HT1080 (cell line): ENCODE results near the gene AVEN. TPM values are rescaled to one million over a fixed set of nuclear protein-coding genes. Genes with fewer than 3 reads are reported as not detected.
"Not testable (repeated sequence)": the region's sequence is repeated elsewhere in the genome, so short reads cannot be mapped to it uniquely, and the experiment has no call there.

Experiments
- DNase-seq: peaks from one replicate; pipeline ENCODE4 v3.0.0-alpha.2; 2015; ENCODE audit warnings: low read depth
- total RNA-seq: library from RNA; depleted of rRNA; stranded (reverse); fragments of >200 nt; shearing (Covaris generic); gene quantifications from 2 replicates; pipeline ENCODE4 v1.2.3, GENCODE V29; 2014; rRNA removed

AVEN gene
- total RNA-seq, 1 experiment from 2014 or later: 14.0 TPM

DNA sequence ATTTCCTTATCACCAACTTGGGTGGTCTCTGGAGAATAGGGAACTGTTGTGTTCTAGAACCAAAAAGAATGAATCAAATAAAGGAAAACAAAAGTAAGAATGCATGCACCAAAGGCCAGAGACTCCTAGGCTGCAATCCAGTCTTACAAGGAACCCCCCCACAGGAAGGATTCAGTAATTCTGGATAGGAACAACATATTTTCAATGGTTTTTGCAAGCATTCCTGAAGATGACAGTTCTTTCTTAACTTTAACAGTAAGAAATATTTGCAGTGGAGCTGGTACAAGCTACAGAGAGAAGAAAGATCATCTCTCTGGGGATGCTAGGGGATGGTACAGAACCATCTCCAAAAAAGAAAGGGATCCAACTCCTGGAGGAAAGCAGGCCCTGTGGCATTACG, 186.9 kb downstream of the AVEN start:
- no peak for DNase-seq

DNA sequence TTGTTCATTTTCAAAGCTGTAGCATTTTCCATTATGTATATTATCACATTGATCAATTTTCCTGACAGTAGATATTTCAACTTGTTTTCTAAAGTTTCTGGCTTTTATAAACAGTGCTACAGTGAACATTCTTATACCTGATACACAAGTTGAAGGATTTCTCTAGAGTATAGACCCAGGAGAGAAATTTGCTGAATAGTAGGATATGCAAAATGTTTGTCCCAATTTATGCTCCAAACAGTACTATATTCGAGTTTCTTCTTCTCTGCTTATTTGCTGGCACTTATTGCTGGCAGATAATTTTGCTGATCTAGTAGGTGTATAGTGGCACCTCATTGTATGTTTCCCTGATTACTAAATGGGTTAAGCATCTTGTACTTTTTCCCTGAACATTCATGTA, 187.9 kb downstream of the AVEN start:
- DNase-seq: no peak

DNA sequence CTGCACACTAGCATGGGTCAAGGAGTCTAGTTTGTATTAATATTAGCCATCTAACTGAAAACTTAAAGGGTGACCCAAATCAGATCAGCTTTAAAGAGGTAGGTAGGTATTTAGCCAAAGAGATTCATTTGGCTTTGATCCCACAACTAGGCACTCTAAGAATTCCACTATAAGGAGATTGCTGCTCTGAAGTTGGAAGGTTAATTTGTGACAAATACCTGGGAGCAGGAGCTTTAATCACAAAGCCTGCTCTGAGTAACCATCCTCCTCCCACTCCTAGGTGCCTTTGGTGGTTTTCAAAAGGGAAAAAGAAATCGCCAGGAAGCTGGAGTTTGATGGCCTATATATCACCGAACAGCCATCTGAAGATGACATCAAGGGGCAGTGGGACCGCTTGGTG, 191.0 kb downstream of the AVEN start:
- DNase-seq: no peak

DNA sequence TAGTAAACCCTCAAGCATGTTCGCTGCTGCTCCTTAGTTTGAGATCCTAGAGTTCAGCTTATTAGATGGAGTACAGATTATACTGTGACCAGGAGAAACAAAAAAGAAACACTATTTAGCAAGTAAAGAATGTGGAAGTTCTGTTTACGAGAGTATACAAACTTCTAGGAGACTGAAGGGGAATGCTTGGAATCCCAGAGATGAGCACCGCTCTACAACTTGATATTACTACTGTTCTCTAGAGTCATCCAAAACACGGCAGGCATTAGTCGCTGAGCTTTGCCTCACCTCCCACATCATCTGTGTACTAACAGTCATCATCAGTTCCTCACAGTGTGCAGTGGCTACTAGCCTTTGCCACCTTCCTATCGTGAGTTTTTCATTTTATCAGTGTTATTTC, 192.1 kb downstream of the AVEN start:
- no peak for DNase-seq

DNA sequence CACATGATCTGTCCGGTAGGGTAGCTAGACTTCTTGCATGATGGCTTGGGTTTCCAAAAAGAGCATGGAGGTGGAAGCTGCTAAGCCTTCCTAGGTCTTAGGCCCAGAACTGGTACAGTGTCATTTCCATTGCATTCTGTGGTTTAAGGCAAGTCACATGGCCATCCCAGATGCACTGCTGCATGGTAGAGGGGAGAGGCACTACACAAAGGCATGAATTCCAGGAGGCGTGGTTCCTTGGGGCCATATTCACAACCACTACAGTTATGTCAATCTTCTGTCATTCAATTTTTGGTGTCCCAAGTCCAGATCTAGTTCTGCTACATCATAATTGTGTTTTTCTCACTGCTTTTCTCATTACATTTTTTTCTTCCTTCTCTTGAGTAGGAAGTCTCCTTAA, 192.9 kb downstream of the AVEN start:
- DNase-seq: no peak

DNA sequence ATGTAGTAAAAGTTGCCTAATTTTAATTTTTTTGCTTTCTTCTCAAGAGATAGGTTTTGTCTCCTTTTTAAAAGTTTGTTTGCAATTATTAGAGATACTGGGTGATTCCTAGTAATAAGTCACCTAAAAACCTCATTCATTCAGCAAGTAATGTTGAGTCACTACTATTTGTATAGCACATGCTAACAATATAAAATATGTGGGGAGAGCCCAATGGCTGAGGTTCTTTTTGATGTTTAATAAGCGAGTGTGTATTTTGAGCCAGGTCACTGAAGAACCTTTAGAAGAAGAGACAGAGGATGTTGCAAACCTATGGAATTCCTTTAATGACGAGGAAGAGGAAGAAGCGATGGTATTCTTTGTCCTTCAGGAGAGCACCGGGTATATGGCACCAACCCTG, 194.4 kb downstream of the AVEN start:
- no peak for DNase-seq

DNA sequence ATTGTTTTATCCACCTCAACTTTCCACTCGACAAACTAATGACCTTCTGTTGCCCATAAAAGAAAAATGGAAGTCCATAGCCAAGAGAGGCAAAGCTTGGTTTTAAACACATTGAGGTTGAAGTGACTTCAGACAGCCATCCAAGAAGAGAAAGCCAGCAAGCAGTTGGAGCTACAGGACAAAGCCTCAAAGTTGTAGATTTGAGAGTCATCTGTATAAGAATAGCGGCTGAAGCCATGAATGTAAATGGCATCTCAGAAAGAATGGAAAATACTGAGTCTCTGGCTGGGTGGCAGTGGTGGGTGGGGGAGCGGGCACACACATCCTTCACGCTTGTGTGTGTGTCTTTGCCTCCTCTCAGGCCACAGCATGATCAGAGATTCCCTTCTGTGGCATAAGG, 194.8 kb downstream of the AVEN start:
- no peak for DNase-seq

DNA sequence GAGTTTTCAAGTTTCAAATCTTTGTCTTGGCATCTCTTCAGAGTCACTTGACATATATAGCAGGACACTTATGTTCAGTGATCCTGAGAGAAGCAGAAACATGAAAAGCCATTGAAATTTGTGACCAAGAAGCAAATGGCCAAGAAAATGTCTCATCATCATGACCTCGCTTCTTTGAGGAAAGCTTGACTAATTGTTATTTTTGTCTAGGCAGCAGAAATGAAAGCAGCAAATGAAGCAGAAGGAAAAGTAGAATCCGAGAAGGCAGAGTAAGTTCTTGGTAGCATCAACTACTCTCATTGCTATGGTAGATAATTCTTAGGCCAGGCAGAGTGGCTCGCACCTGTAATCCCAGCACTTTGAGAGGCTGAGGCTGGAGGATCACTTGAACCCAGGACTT, 198.4 kb downstream of the AVEN start:
- DNase-seq: no peak

DNA sequence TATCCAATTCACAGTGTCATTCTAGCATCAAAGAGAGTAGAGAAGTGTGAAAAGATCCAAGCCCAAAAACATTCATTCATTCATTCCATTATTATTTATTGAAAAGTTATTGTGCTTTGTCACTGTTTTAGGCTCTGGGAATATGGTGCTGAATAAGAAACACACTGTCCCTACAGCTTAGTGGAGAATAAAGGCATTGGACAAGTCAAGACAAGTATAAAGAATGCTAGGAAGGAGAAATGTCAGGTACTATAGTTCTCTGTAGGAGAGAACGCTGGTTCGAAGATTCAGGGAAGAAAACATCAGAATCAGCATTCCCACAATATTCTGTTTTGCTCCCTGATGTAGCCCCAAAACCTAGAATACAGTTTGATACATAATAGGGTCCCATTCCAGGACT, 199.5 kb downstream of the AVEN start:
- no peak for DNase-seq

DNA sequence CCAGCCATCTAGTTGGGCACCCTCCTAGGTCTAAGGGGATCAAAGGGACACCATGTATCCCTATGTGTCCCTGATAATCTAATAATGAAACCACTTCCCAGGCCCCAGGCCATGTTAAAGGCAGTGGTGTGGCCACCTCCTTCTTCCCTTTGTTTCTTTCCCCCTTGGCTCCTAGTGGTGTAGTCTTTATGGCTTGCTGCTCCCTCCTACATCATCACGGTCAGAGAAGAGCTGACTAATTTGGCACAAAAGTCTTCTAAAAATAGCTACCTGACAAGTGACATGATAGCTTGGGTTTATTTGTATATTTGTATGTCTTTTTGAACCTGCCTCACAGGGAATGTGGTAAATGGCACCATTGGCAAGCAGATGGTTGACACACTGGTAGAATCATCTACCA, 201.7 kb downstream of the AVEN start:
- no peak for DNase-seq

DNA sequence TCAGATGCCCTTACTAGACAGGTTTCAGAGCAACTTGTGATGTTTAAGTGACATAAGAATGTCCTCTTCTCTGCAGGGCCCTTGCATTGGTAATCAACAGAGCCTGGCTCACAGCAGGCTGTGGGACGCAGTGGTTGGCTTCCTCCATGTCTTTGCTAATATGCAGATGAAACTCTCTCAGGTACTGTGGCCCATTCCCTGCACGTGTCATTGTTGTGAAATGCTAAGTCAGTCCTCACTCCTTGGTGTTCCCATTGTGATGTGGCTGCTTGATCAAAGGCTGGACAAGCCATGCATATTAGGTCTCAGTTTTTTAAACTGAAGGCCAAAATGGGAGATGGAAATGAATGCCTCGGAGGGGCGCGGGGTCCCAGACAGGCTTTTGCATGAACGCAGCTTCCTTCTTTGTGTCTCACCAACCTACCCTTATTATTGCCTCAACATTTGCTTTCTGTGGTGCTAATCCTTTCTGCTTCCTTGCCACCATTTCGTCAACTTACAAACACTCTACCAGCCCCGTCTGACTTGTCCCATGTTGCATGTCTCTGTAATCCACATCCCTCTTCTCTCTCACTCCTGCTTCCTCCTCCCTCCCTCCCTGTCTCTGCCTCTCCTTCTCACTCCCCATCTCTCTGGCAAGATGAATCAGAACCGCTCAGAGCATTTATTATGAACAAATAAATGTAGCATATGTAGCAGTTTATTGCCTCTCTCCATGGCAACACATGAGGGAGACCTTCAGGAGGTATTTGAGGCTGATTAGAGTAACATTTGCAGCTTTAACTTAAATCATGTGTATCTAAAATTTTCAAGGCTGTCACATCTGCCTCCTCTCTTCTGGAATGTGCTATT, 203.9 kb downstream of the AVEN start:
- no peak for DNase-seq

DNA sequence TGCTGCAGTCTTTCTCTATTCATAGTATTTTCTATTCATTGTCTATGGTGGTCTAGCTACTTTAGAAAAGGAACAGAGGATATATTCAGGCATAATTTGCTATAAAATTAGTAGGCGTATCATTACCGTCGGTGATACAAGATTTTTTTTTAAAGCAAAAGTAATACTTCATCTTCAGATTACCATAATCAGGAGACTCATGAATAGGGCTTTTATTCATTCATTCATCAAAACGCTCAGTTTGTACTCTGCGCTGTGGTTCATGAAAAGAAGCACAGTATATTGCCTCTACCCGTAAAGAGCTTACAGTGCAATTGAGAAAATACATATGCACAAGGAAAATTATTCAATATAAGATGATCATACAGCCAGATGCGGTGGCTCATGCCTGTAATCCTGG, 207.4 kb downstream of the AVEN start:
- DNase-seq: no peak

DNA sequence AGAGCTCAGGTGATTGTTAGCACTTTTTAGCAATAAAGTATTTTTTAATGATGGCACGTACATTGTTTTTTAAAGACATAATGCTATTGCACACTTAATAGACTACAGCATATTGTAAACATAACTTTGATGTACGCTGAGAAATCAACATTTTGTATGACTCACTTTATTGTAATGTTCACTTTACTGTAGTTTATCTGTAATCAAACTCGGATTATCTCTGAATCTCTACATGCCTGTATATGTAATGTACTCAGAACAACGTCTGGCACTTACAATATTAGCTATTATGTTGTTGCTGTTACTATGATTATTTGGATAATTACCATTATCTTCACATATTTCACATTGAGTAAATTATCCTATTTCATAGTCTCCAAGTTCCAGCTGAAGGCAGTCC, 208.7 kb downstream of the AVEN start:
- DNase-seq: no peak

DNA sequence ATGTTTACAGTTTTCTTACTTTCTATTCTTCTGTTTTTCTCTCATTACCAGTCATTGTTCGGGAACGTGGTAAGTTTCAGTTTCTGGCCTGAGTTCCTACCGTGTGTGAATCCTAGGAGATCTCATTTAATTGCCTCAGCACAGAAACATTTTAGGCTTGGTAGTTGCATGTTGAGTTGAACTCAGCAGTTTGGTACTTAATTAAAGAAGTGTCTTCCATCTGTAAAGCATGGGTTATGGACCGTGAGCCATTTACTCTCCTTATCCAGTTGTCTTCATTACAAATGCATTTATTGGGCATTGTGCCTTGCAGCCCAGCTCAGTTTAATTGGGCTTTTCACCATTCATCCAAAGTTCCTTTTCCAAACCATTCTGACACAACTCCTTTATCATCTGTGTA, 212.8 kb downstream of the AVEN start:
- no peak for DNase-seq

DNA sequence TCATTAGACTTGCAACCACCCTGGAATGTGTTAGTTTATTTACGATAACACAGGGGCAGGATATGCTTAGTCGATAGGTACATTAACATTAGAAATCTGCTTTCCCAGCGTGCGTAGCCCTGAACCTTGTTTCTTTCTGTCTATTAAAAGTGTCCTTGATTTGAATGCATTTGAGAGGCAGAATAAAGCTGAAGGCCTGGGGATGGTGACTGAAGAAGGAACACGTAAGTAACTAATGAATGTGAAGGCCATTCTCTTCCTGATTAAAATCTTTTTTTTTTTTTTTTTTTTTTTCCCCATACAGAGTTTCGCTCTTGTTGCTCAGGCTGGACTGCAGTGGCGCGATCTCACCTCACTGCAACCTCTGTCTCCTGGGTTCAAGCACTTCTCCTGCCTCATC, 213.6 kb downstream of the AVEN start:
- no peak for DNase-seq

DNA sequence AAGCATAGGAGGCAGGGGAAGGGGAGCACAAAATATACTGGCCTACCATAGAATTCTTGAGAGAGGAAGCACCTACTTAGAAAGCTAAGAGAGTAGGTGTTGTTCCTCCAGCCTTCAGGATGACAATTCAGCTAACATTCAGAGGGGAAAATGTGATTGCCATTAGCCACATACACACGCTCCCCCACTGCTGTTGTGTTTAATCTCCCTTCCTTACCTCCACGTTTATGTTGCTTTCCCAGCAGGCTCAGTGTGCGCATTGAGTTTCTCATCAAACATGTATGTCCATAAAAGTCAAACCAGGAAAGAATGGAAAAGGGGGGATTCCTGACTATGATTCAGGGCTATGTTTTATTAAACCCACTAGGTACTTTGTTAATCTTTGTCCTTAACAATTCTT, 215.9 kb downstream of the AVEN start:
- no peak for DNase-seq

DNA sequence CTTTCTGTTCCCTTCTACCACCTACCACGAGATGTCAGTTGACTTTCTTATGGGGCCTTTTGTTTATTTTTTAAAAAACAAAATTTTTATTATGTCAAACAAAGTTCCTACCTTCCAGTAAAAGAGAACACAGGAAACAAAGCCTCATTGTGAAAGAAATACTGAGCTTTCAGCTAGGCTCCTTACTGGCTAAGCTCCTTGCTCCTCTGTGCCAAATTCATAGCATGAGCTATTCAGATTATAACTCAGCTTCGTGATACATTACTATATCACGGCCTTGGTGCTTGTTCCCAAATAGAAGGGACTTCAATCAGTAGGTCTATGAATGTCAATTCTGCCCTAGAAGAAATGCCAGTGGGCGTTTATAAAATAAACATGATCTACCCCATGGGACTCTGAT, 216.5 kb downstream of the AVEN start:
- no peak for DNase-seq

DNA sequence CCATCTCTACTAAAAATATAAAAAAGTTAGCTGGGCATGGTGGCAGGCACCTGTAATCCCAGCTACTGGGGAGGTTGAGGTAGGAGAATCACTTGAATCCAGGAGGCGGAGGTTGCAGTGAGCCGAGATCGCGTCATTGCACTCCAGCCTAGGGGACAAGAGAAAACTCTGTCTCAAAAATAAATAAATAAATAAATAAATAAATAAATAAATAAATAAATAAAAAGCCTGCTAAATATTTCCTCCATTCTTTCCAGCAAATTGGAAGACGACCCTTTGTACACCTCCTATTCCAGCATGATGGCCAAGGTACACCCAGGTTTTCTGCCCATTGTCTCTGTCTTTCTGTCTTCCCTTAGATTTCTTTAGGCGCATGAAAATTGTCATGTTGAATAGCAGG, 219.5 kb downstream of the AVEN start:
- DNase-seq: not testable (repeated sequence)

Other genes with a start within 250 kb of the AVEN start
- 0.03 TPM in 1 of 2 replicates, not detected in the other for gene CHRM5, start 70.7 kb downstream of the AVEN start, total RNA-seq
- gene EMC7, start 62.7 kb upstream of the AVEN start, total RNA-seq: 33.5 and 46.5 TPM in 2 replicates
- gene PGBD4, start 62.9 kb upstream of the AVEN start, total RNA-seq: 2.9 and 3.0 TPM in 2 replicates
- gene KATNBL1, start 170.9 kb upstream of the AVEN start, total RNA-seq: 25.9 and 29.8 TPM in 2 replicates
- gene EMC4, start 185.8 kb upstream of the AVEN start, total RNA-seq: 171 and 173 TPM in 2 replicates